ENCODE measurements around the gene HDAC9.

HDAC9 gene

DNA sequence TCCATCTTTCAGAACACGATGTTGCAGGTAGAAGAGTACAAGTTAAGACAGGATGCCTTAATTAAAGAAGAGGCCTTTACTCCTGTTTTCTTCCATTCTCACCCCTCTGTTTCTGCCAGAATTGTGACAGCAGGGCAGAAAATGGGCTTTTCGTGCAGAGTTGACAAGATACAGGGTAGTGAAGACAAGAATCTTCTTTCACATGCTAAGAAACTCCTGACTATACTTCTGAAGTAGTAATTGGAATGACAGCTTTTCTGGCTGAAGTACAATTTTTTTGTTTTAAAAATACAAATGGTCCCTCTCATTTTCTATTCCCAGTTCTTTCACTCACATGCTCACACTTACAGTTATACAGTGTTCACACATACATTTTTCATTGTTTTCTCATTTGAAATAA, 22.1 kb downstream of the HDAC9 start:
- Histone ChIP-seq H2AFZ (ENCODE audit: low read length) (no peak overlapping the region), H3K9me2 (replicated peaks; ENCODE audit: low read depth, low read length) (no peaks in the 10 kb centered on the region), H3K9ac (ENCODE audit: low read depth, low read length, poor library complexity, severe bottlenecking) (no peak overlapping the region), H3K4me2 (ENCODE audit: low read depth, low read length, poor library complexity, severe bottlenecking) (no peak overlapping the region), H3F3A (ENCODE audit: low read depth) (no peaks in the 10 kb centered on the region), H3K9me3 (ENCODE audit: insufficient read depth, low read depth, low read length) (no peaks in the 10 kb centered on the region), H3K36me3 (ENCODE audit: insufficient read depth, low read length) (no peaks in the 10 kb centered on the region), H3K4me1 (ENCODE audit: insufficient read depth, low read length, poor library complexity, severe bottlenecking) (peaks cover 10% of the 10 kb centered on the region), H3K79me2 (ENCODE audit: insufficient read depth, low read length) (no peaks in the 10 kb centered on the region; the same call in 1 of the 2 replicates), H3K4me3 (ENCODE audit: low read length, poor library complexity, severe bottlenecking) (no peak overlapping the region), H4K20me1 (ENCODE audit: insufficient read depth, low read length, poor library complexity, severe bottlenecking) (no peaks in the 10 kb centered on the region), H3K27me3 (ENCODE audit: insufficient read depth, low read length, poor library complexity, severe bottlenecking) (no peaks in the 10 kb centered on the region)
- TF ChIP-seq, protein P1, sequence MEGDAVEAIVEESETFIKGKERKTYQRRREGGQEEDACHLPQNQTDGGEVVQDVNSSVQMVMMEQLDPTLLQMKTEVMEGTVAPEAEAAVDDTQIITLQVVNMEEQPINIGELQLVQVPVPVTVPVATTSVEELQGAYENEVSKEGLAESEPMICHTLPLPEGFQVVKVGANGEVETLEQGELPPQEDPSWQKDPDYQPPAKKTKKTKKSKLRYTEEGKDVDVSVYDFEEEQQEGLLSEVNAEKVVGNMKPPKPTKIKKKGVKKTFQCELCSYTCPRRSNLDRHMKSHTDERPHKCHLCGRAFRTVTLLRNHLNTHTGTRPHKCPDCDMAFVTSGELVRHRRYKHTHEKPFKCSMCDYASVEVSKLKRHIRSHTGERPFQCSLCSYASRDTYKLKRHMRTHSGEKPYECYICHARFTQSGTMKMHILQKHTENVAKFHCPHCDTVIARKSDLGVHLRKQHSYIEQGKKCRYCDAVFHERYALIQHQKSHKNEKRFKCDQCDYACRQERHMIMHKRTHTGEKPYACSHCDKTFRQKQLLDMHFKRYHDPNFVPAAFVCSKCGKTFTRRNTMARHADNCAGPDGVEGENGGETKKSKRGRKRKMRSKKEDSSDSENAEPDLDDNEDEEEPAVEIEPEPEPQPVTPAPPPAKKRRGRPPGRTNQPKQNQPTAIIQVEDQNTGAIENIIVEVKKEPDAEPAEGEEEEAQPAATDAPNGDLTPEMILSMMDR (conservative IDR thresholded peaks at IDR 0.05; ENCODE audit: low read length) = no peak
- TF ChIP-seq EZH2phosphoT487 (IDR thresholded peaks at IDR 0.05; ENCODE audit: borderline replicate concordance) = no peak

DNA sequence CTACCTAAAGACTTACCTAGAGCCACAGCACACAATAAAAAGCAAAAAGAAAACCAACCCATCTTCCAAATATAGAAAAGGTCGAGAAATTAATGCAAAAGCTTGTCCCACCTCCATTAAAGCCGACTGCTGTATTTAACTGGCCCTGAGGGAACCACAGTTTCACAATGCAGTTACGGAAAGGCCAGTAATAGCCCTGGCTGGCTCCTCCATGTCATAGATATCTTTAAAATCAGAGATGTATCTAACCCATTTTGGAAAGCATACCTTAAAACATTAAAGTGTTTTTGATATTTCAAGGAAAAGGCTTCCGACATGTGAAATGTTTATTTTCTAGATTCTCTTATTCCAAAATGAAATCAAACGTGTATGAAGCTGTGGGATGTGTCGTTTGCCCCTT, 23.0 kb downstream of the HDAC9 start:
- no peaks in the 10 kb centered on the region for H3K27me3 ChIP-seq (ENCODE audit: insufficient read depth, low read length, poor library complexity, severe bottlenecking)
- H3K4me2 ChIP-seq (ENCODE audit: low read depth, low read length, poor library complexity, severe bottlenecking) = no peak overlapping the region
- H3F3A ChIP-seq (ENCODE audit: low read depth) = no peaks in the 10 kb centered on the region
- no peak overlapping the region for H3K4me3 ChIP-seq (ENCODE audit: low read length, poor library complexity, severe bottlenecking)
- H2AFZ ChIP-seq (ENCODE audit: low read length) = no peak overlapping the region
- no peaks in the 10 kb centered on the region for H3K9me3 ChIP-seq (ENCODE audit: insufficient read depth, low read depth, low read length)
- no peak overlapping the region for H3K9ac ChIP-seq (ENCODE audit: low read depth, low read length, poor library complexity, severe bottlenecking)
- no peak for TF ChIP-seq EZH2phosphoT487 (IDR thresholded peaks at IDR 0.05; ENCODE audit: borderline replicate concordance)
- TF ChIP-seq, protein P1 (conservative IDR thresholded peaks at IDR 0.05; ENCODE audit: low read length) = no peak
- no peaks in the 10 kb centered on the region for H3K36me3 ChIP-seq (ENCODE audit: insufficient read depth, low read length)
- H3K4me1 ChIP-seq (ENCODE audit: insufficient read depth, low read length, poor library complexity, severe bottlenecking) = peaks cover 10% of the 10 kb centered on the region
- no peaks in the 10 kb centered on the region for H4K20me1 ChIP-seq (ENCODE audit: insufficient read depth, low read length, poor library complexity, severe bottlenecking)
- H3K79me2 ChIP-seq (ENCODE audit: insufficient read depth, low read length) = no peaks in the 10 kb centered on the region; the same call in 1 of the 2 replicates
- H3K9me2 ChIP-seq (replicated peaks; ENCODE audit: low read depth, low read length) = no peaks in the 10 kb centered on the region

DNA sequence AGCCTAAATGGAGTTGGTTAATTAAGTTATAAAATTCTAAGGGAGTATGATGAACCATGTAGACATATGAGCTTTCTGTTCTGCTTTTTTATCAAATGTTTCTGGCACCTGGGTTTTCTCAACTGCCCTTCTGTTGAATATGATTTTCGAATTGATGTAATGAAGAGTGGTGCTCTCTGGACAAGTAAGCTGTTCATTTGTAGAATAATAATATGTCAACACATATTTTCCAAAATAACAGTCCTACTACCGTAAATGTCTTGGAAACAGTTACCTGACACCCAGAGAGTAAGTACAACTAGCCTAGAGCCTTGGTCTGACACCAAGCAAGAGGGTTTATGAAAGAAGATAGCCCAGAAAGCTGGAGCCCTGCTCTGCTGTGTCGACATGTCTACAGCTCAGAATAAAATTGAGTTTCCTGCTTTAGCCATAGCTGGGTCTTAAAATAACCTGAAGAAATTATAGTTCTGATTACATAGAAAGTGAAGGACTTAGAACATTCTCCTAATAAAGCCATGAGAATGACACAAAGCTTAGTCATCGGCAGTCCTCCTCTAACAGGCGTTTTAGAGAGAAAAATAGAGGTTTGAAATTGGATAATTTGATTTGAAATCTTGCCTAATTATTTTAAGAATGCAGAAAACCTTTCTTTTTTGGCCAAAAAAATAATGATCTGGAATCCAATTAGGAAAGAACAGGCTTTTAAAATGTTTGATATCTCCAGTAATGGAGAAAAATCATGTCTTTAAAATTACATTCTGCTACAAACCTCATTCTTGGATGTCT, 25.1 kb downstream of the HDAC9 start:
- no peaks in the 10 kb centered on the region for H3K27me3 ChIP-seq (ENCODE audit: insufficient read depth, low read length, poor library complexity, severe bottlenecking)
- H3K9me3 ChIP-seq (ENCODE audit: insufficient read depth, low read depth, low read length) = no peaks in the 10 kb centered on the region
- H3K9me2 ChIP-seq (replicated peaks; ENCODE audit: low read depth, low read length) = no peaks in the 10 kb centered on the region
- H3K4me1 ChIP-seq (ENCODE audit: insufficient read depth, low read length, poor library complexity, severe bottlenecking) = peaks cover 15% of the 10 kb centered on the region
- H3K4me2 ChIP-seq (ENCODE audit: low read depth, low read length, poor library complexity, severe bottlenecking) = no peak overlapping the region
- H2AFZ ChIP-seq (ENCODE audit: low read length) = no peak overlapping the region
- H3K9ac ChIP-seq (ENCODE audit: low read depth, low read length, poor library complexity, severe bottlenecking) = no peak overlapping the region
- H3F3A ChIP-seq (ENCODE audit: low read depth) = no peaks in the 10 kb centered on the region
- TF ChIP-seq, protein P1 (conservative IDR thresholded peaks at IDR 0.05; ENCODE audit: low read length) = no peak
- no peak for TF ChIP-seq EZH2phosphoT487 (IDR thresholded peaks at IDR 0.05; ENCODE audit: borderline replicate concordance)
- no peak overlapping the region for H3K4me3 ChIP-seq (ENCODE audit: low read length, poor library complexity, severe bottlenecking)
- no peaks in the 10 kb centered on the region for H3K36me3 ChIP-seq (ENCODE audit: insufficient read depth, low read length)
- H4K20me1 ChIP-seq (ENCODE audit: insufficient read depth, low read length, poor library complexity, severe bottlenecking) = no peaks in the 10 kb centered on the region
- peaks cover 5% of the 10 kb centered on the region; the same call in 1 of the 2 replicates for H3K79me2 ChIP-seq (ENCODE audit: insufficient read depth, low read length)

Data from Loucy (cell line).